ENCODE results near the gene AK9.
"Not testable (repeated sequence)": the region's sequence is repeated elsewhere in the genome, so short reads cannot be mapped to it uniquely, and the experiment has no call there.

AK9 gene

DNA sequence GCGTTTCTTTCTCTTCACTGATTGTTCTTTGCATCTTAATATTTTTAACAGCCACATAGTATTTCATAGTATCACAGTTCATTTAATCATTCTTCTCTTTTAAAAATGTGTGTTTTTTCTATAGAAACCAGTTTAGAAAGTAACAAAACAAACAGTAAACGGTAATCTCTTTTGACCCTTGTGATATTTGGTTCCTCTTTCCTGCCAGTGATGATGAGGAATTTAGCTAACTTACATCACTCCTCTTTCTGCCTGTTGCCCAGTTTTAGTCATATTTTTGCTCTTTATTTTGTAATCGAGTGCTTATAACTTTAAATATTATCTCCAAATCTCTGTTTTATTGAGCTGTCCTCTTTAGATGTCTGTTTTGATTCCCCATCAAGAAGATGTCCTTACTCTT is 169.9 kb downstream of the AK9 start:
- H3K4me3 ChIP-seq (ENCODE audit: low read depth, low read length) = no peak overlapping the region
- no peak for DNase-seq (ENCODE audit: low read depth)

DNA sequence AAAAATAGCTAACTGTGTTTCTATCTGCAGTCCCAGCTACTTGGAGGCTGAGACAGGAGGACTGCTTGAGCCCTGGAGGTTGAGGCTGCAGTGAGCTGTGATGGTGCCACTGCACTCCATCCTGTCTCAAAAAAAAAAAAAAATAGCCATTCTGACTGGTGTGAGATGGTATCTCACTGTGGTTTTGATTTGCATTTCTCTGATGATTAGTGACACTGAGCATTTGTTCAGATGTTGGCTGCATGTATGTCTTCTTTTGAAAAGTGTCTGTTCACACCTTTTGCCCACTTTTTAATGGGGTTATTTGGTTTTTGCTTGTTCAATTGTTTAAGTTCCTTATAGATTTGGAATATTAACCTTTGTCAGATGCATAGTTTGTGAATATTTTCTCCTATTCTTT is 171.4 kb downstream of the AK9 start:
- not testable (repeated sequence) for H3K4me3 ChIP-seq (ENCODE audit: low read depth, low read length); DNase-seq (ENCODE audit: low read depth)

DNA sequence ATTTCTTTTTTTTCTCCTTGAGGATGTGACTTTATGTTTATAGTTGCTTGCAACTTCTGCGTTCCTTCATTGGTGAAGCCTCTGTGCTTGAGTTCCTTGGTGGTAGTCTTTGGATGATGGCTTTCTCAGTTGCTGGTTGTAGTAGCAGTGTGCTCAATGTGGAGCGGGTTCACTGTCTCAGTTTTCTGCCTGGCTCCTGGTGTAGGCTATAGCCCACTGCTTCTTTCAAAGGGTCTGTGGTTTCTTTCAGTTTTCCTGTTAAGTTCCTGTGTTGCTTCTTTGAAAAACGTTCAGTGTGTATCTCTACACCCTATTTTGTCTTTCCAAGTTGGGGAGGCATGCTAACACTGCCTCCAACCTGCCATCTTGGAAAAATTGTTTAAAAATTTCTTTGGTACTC is 174.1 kb downstream of the AK9 start:
- DNase-seq (ENCODE audit: low read depth) = no peak
- no peak overlapping the region for H3K4me3 ChIP-seq (ENCODE audit: low read depth, low read length)

DNA sequence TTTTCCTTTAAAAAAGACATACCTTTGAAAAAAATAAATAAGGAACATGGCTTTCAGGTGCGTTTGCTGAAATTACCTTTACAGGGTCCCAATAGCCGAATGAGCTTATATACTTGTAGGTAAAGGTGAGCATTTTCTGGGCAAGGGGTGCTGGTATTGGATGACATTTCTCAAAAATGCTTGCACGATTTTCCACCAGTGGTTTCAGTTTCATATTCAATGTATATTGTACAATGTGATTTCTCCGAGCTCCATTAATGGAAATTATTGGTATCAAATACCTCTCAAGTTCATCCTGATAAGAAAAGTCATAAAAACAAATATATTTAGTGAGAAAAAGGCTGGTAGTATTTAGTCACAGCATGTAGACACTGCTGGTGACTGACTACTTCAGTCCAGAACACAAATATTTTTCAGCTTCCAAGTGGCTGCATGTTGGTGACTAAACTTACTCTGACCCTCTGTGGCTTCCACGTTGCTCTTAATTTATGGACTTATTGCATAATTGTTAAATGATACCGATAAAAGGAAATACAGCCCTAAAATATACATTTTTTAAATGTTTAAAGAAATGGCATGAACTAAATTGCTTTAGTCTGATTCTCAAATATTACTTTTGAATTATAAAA is 175.1 kb downstream of the AK9 start:
- no peak for DNase-seq (ENCODE audit: low read depth)
- H3K4me3 ChIP-seq (ENCODE audit: low read depth, low read length) = no peak overlapping the region

DNA sequence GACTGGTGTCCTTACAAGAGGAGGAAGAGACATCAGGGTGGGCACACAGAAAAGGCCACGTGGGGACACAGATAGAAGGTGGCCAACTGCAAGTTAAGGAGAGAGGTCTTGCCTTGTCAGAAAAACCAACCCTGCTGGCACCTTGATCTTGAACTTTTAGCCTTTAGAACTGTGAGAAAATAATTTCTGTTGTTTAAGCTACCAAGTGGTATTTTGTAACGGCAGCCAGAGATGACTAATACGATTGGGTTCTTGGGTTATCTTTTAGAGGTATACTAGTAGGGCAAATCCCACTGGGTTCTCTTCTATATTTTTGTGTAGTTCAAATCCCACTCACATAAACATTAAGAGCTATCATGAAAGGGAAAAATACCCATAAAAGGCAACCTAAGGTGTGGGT is 176.1 kb downstream of the AK9 start:
- DNase-seq (ENCODE audit: low read depth) = no peak
- no peak overlapping the region for H3K4me3 ChIP-seq (ENCODE audit: low read depth, low read length)

DNA sequence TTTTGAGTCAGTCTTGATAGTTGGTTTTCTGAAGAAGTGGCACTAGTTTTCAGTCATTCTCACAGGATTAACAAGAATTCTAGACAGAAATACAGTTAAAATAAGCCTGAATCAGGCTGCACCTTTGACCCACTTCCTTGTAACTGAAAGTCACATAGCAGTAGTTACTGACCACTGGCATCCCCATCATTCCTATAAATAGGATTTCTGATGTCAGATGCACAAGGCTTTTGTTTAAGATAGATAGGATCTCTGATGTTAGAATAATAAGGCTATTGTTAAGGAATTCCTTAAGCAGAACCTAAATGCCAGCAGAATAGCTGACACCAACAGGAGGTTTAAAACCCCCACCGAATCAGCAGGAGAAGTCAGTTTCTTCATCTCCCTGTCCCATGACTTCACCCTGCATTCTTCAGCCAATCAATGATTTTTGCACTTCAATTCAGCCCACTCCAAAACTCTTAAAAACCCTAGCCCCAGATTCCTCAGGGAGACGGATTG is 177.4 kb downstream of the AK9 start:
- DNase-seq (ENCODE audit: low read depth) = peak; percentile 51
- no peak overlapping the region for H3K4me3 ChIP-seq (ENCODE audit: low read depth, low read length)

DNA sequence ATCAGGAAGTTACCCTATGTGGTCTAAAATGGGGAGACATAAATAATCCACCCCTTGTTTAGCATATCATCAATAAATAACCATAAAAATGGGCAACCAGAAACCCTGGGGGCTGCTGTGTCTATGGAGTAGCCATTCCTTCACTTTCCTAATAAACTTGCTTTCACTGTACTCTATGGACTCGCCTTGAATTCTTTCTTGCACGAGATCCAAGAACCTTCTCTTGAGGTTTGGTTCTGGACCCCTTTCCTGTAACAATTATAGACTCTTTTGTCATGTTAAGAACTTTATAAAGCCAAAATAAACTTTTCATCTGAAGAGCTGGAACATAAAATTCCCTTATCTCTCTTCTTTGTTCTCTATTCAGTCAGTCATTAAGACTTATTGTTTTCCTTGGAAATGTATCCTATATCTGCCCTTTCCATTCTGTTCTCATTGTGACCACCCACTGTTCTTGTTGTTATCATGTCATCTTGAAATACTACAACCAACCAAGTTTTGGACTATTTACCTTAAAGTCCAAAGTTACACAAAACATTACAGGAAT is 178.7 kb downstream of the AK9 start:
- H3K4me3 ChIP-seq (ENCODE audit: low read depth, low read length) = no peak overlapping the region
- no peak for DNase-seq (ENCODE audit: low read depth)

DNA sequence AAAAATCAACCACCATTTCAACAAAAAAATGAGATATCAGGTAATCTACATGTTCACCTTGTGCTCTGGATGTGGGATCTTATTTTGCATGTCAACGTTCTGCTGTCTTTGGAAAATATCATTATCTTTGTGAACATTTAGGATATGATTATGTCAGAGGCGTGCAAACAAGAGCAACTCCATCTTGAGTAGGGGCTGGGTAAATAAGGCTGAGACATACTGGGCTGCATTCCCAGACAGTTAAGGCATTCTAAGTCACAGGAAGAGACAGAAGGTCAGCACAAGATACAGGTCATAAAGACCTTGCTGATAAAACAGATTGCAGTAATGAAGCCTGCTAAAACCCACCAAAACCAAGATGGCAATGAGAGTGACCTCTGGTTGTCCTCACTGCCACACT is 179.2 kb downstream of the AK9 start:
- DNase-seq (ENCODE audit: low read depth) = no peak
- no peak overlapping the region for H3K4me3 ChIP-seq (ENCODE audit: low read depth, low read length)

DNA sequence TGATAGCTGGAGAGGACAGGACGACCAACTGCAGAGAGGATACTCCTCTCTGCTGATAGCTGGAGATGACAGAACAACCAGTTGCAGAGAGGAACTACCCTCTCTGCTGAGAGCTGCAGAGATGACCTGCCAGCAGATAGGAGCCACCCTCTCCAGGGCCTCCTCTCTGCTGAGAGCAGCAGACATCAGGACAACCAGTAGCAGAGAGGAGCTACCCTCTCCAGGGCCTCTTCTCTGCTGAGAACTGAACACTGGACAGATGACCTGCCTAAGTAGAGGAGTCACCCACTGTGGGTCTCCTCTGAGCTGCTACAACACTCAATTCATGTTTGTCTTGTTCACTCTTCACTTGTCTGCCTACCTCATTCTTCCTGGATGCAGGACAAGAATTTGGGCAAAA is 180.6 kb downstream of the AK9 start:
- H3K4me3 ChIP-seq (ENCODE audit: low read depth, low read length) = no peak overlapping the region
- no peak for DNase-seq (ENCODE audit: low read depth)

DNA sequence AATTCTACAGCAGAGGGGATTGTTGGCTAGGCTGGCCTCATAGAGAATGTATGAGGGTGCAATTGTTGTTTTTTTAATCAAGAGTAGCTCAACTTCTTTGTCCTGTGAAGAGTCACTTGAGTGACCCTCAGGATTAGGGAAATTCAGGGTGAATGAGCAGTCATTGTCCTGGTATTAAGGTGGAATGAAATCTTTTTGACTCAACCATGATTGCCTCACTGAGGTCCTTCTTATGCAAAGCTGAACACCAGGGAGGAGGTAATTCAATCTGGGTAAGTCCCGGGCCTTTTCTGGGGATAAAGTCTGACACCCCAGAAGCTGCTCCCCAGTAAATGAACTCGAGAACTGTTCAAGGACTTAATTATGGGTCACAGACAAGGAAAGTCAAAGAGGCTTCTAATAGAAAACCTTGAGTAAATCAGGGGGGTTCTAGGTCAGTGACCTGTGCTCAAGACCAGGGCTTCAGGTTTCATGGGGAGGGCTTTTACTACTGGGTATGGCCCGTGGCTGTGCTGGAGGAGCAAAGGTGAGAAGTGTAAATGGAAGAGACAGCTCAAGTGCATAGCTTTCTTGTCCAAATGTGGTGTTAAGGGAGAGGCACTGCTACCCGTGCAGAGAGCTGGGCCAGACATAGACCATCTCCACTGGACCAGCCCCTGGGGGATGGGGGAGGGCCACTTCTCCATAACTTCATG is 182.7 kb downstream of the AK9 start:
- no peak for DNase-seq (ENCODE audit: low read depth)
- no peak overlapping the region for H3K4me3 ChIP-seq (ENCODE audit: low read depth, low read length)

DNA sequence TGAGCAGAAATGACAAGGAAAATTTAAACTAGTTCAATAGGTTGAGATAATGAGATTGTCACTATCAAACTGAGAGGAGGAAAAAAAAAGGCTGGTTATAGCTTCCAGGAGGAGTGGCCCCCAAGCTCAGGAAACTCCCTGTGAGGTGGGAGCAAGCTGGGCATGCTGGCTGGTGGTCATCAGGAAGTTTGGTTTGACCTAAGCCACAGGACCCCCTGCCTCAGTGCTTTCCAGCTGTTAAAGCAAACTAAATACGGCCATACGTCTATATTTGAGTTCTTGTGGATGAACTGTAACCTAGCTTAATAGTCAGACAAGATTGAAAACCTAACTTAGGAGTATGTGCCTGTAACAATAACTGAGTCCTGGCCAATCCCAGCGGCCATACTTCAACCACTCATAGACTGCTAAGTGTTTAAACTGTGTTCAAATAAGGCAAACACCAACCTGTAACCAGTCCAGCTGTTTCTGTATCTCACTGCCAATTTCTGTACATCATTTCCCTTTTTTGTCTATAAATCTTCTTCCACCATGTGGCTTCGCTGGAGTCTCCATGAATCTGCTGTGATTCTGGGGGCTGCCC is 183.4 kb downstream of the AK9 start:
- no peak overlapping the region for H3K4me3 ChIP-seq (ENCODE audit: low read depth, low read length)
- DNase-seq (ENCODE audit: low read depth) = no peak

DNA sequence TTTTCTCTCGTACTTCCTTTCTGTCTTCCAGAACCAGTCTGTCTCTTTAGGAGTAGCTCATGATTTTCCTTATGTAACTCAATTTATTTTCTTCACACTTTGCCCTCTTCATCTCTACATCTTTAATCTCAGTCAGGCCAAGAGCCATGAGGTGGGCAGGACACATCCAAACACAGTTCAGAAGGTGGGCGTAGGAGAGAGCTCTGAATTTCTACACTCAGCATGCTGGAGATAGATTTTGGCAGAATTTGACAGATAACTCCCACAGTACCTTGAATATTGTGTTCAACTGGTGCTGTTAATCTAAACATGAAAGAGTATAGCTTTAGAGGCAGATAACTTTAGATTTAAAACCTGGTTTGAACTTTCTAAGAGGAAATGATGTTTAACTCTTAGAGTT is 184.2 kb downstream of the AK9 start:
- no peak for DNase-seq (ENCODE audit: low read depth)
- H3K4me3 ChIP-seq (ENCODE audit: low read depth, low read length) = no peak overlapping the region

DNA sequence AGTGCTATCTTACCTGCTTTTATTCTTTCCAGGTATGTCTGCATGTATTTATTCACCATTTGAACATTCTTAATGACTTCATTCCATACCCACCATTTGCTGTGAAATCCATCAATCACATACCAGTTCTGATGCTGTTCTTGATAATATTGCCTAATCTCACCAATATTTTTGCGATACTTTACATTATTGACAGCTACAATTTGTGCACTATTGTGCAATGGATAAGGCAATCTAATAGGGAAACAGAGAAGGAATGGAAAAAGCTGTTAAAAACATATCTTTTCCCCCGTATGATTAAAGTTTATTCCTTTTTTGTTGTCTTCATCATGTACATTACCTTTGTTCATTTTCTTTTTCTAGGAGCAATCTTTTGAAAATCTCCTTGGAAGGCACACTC is 184.7 kb downstream of the AK9 start:
- no peak for DNase-seq (ENCODE audit: low read depth)
- H3K4me3 ChIP-seq (ENCODE audit: low read depth, low read length) = no peak overlapping the region

DNA sequence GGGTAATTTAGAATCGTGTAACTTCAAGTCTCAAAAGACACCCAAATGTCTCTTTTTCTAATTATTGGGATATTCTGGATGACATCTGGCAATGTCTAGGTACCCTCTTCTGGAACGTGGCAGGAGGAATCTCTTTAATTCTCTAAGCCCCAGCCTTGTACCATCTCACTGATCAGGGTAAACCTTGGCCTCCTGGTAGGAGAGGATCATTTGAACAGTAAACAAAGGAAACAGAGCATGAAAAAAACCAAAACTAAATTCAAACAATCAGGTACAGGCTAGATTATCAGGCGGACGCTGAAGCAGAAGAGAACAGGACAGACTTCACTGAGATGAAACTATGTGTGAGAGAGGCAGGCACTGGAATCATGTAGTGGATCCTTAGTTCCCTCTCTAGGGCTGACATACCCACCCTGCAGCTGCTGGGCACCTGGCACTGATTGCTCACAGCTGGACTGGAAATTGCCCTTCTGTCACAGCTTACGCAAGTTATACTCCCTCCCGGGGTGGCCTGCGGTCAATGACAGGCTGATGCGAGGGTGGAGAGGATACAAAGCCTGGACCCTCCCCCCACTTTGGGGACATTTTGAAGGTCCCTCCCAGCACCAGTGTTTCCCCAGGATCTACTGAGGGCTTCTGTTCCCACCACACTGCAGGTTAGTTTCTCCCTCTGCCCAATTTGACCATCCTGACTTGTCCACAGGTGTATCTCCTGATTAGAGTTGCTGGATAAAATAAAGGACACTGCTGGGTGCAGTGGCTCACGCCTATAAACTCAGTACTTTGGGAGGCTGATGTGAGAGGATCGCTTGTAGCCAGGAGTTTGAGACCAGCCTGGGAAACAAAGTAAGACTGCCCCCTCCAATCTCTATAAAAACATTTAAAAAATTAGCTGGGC is 187.4 kb downstream of the AK9 start:
- no peak for DNase-seq (ENCODE audit: low read depth)
- H3K4me3 ChIP-seq (ENCODE audit: low read depth, low read length) = no peak overlapping the region

DNA sequence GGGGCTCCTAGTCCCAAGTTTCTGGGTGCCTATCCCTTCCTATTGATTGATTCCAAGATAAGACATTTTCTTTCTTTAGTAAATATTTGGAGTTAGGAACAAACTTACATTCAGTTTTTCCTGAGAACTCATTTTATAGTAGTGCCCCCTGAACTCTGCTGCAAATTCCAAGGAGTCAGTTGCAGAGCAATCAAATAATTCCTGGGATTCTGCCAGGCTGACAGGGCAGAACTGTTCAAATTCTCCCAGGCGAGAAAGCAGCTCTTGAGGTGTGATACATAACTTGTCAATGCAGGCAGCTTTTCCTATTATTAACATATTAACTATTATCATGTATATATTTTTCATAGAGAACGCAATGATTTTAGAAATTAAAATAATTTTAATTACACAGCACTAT is 192.1 kb downstream of the AK9 start:
- no peak for DNase-seq (ENCODE audit: low read depth)
- no peak overlapping the region for H3K4me3 ChIP-seq (ENCODE audit: low read depth, low read length)

DNA sequence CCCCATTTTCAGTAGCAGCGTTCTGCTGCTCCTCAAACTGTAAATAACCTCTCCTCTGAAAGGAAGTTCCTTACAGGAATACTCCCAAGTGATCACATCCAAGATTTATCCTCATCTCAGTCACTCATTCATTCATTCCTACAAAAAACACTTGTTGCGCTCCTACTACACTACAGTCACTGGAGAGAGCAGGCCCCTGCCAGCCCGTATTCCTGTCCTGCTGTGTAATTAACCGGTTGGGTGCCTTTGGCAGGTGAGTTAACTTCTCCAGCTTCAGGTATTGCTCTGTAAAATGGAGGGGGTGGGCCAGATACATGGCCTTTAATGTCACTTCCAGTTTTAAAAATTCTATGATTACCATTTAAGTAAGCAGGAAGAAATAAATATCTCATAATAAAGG is 192.9 kb downstream of the AK9 start:
- no peak overlapping the region for H3K4me3 ChIP-seq (ENCODE audit: low read depth, low read length)
- no peak for DNase-seq (ENCODE audit: low read depth)

DNA sequence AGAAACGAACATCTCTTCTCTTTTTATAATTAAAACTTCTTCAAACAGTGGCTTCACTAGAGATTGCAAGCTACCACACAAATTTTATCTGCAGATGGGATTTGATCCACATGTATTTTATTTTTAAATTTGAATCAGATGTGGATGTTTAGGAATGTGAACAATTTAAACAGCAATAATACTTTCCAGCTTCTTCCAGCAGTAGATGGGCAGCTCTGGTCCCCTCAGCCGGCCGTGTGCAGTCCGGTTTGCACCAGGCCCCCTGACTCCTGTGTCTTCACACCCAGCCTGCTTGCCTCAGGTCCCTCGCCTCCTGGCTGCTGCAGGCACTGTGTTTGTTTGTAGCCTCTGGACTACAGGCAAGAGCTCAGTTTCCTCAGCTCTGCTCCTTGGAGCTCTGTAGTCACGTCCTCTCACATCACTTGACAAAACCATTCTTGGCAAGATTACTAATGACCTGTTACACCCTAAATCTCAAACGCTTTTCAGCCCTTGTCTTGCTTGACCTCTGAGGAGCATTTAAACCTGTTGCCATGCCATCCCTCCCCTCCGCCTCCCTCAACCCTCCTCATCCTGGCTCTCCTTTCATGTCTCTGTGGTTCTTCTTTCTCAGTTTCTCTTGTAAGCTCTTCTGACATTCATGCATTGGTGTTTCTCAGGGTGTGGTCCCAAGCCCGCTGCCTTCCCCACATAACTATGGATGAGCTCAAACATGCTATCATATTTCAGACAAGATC is 194.8 kb downstream of the AK9 start:
- no peak overlapping the region for H3K4me3 ChIP-seq (ENCODE audit: low read depth, low read length)
- no peak for DNase-seq (ENCODE audit: low read depth)

DNA sequence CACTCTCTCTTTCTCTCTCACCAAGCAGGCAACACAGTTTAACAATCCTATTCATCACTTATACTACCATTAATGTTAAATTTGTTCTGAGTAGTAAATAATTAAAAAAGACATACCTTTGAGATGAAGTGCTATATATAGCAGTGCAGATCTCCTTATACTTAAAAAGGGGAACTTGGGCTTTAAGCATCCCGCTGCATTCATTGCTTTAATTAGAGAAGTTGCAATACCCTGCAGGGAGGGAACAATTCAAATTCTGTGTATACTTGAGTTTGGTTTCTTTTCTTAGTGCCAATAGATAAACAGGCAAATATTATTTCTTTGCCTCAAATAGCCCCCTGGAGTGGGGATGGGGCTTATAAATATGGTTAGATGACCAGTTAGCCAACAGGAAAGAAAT is 197.1 kb downstream of the AK9 start:
- no peak overlapping the region for H3K4me3 ChIP-seq (ENCODE audit: low read depth, low read length)
- no peak for DNase-seq (ENCODE audit: low read depth)
